ENCODE data around the gene CAB39.

The CAB39 gene

DNA sequence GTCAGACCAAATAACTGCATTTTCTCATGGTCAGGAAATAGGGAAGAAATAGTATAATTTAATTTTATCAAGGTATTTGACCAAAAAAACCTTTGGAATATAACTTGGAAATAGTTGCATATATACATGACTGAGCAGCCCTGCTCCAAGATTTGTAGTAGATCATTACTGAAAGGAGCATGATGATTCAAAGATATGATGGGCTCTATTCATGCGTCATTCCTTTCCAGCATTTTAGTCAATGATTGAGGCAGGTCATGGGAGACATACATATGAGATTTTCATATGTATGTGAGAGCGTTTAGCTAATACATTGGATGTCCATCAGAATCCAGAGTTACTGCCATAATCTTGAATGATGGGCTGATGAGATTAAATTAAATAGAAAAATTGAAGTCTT lies 74.5 kb downstream of the CAB39 start:
- Histone ChIP-seq H2AFZ (ENCODE audit: low read depth) (no peak overlapping the region), H3K9ac (no peak overlapping the region), H4K20me1 (ENCODE audit: insufficient read depth) (no peaks in the 10 kb centered on the region), H3K27ac (no peak overlapping the region), H3K36me3 (ENCODE audit: insufficient read depth) (peaks cover 5% of the 10 kb centered on the region; the same call in 1 of the 2 replicates), H3K27me3 (ENCODE audit: insufficient read depth, low read depth) (no peaks in the 10 kb centered on the region), H3K4me1 (ENCODE audit: low read depth, poor library complexity, severe bottlenecking) (peaks cover 4% of the 10 kb centered on the region), H3K79me2 (ENCODE audit: insufficient read depth, low read depth) (peaks cover 11% of the 10 kb centered on the region; the same call in 1 of the 2 replicates), H3K4me2 (no peak overlapping the region), H3K4me3 (IDR thresholded peaks at IDR 0.05; ENCODE audit: insufficient read depth, low read depth, low read length) (no peak overlapping the region)
- TF ChIP-seq, protein P1, sequence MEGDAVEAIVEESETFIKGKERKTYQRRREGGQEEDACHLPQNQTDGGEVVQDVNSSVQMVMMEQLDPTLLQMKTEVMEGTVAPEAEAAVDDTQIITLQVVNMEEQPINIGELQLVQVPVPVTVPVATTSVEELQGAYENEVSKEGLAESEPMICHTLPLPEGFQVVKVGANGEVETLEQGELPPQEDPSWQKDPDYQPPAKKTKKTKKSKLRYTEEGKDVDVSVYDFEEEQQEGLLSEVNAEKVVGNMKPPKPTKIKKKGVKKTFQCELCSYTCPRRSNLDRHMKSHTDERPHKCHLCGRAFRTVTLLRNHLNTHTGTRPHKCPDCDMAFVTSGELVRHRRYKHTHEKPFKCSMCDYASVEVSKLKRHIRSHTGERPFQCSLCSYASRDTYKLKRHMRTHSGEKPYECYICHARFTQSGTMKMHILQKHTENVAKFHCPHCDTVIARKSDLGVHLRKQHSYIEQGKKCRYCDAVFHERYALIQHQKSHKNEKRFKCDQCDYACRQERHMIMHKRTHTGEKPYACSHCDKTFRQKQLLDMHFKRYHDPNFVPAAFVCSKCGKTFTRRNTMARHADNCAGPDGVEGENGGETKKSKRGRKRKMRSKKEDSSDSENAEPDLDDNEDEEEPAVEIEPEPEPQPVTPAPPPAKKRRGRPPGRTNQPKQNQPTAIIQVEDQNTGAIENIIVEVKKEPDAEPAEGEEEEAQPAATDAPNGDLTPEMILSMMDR (conservative IDR thresholded peaks at IDR 0.05; ENCODE audit: low read depth, low read length), result no peak

DNA sequence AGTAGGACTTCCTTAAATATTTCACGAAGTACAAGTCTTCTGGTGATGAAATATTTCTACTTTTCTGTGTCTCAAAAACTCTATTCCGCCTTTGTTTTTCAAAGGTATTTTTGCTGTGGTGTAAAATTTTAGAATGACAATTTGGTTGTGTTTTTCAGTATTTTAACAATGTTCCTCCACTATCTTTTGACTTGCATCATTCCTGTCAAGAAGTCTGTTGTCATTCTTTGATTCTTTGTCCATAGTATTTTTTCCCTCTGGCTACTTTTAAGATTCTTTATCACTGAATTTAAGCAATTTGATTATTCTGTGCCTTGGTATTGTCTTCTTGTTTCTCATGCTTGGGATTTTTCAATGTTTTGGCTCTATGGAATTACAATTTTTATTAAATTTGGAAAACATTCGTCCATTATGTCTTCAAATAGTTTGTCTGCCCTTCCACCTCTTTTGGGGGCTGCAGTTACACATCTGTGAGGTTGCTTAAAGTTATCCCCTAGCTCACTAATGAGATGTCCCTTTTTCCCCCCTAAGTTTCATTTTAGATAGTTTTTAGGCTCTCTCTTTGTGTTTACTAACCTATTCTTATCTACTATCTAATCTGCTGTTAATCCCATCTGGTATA lies 76.0 kb downstream of the CAB39 start:
- TF ChIP-seq, protein P1 (conservative IDR thresholded peaks at IDR 0.05; ENCODE audit: low read depth, low read length), result no peak
- H2AFZ ChIP-seq (ENCODE audit: low read depth), result no peak overlapping the region
- H3K4me3 ChIP-seq (IDR thresholded peaks at IDR 0.05; ENCODE audit: insufficient read depth, low read depth, low read length), result no peak overlapping the region
- peaks cover 7% of the 10 kb centered on the region; the same call in 1 of the 2 replicates for H3K36me3 ChIP-seq (ENCODE audit: insufficient read depth)
- peaks cover 10% of the 10 kb centered on the region; the same call in 1 of the 2 replicates for H3K79me2 ChIP-seq (ENCODE audit: insufficient read depth, low read depth)
- no peak overlapping the region for H3K9ac ChIP-seq
- H3K4me1 ChIP-seq (ENCODE audit: low read depth, poor library complexity, severe bottlenecking), result no peaks in the 10 kb centered on the region
- no peaks in the 10 kb centered on the region for H3K27me3 ChIP-seq (ENCODE audit: insufficient read depth, low read depth)
- H4K20me1 ChIP-seq (ENCODE audit: insufficient read depth), result no peaks in the 10 kb centered on the region
- no peak overlapping the region for H3K27ac ChIP-seq
- H3K4me2 ChIP-seq, result no peak overlapping the region

DNA sequence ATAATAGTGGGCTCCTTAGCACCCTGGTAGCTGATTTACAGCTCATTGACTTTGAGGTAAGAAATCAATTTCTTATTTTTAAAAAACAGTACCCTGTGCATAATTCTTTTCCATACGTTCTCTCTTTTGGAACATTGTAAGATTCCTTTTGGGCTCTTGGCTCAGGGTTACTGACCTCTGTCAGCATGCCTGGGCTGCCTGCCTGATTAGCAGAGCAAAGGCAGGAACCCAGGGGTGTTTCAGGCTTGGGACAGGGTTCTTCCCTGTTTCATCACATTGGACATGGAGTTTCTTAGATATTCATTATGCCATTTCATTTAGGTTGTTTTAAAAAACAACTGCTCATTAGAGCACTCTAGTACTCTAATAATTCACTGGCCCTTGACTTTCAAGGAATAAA lies 78.3 kb downstream of the CAB39 start:
- Histone ChIP-seq H3K27me3 (ENCODE audit: insufficient read depth, low read depth) (no peaks in the 10 kb centered on the region), H3K79me2 (ENCODE audit: insufficient read depth, low read depth) (peaks cover 10% of the 10 kb centered on the region; the same call in 1 of the 2 replicates), H3K4me2 (no peak overlapping the region), H3K4me3 (IDR thresholded peaks at IDR 0.05; ENCODE audit: insufficient read depth, low read depth, low read length) (no peak overlapping the region), H3K27ac (no peak overlapping the region), H4K20me1 (ENCODE audit: insufficient read depth) (no peaks in the 10 kb centered on the region), H3K4me1 (ENCODE audit: low read depth, poor library complexity, severe bottlenecking) (no peaks in the 10 kb centered on the region), H2AFZ (ENCODE audit: low read depth) (no peak overlapping the region), H3K9ac (no peak overlapping the region), H3K36me3 (ENCODE audit: insufficient read depth) (peaks cover 3% of the 10 kb centered on the region; the same call in 1 of the 2 replicates)
- TF ChIP-seq, protein P1 (conservative IDR thresholded peaks at IDR 0.05; ENCODE audit: low read depth, low read length), result no peak

DNA sequence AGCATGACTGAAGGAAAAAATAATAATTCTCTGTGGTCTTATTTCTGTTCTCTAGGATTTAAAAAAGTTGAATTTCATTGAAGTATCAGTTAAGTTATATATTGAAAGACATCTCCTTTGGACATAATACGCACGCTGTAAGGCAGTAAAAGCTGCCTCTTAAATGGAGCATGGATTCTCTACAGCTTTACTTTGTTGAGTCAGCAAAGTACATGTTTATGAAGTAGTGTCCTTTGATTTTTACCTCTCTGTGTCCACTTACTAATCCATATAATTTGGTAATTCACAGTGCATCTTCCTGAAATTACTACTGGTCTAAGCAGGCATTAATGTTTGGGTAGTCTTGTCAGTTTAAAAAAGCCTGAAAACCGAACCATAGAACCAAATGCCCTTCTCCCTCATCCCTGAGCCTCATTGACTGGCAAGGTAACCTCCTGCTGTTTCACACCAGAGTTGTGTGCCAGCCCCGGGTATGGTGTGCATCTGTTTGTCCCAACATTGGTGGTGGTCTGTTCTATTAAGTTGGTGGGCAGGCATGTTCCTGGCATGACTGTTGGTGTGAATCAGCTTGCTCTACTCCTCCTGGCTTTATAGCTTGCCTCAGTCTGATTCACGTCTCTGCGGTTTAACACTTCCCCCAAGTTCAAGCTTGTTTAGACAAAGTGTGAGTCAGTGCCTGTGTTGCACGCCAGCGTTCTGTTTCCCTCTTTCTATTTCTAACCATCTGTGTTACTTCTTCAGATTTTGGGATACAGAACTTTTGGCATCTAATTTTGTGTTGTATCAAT lies 81.1 kb downstream of the CAB39 start:
- no peak overlapping the region for H3K27ac ChIP-seq
- no peak overlapping the region for H3K9ac ChIP-seq
- peaks cover 2% of the 10 kb centered on the region; the same call in 1 of the 2 replicates for H3K79me2 ChIP-seq (ENCODE audit: insufficient read depth, low read depth)
- no peaks in the 10 kb centered on the region for H3K4me1 ChIP-seq (ENCODE audit: low read depth, poor library complexity, severe bottlenecking)
- H3K36me3 ChIP-seq (ENCODE audit: insufficient read depth), result peaks cover 3% of the 10 kb centered on the region; the same call in 1 of the 2 replicates
- no peaks in the 10 kb centered on the region for H3K27me3 ChIP-seq (ENCODE audit: insufficient read depth, low read depth)
- no peaks in the 10 kb centered on the region for H4K20me1 ChIP-seq (ENCODE audit: insufficient read depth)
- H3K4me2 ChIP-seq, result no peak overlapping the region
- no peak overlapping the region for H3K4me3 ChIP-seq (IDR thresholded peaks at IDR 0.05; ENCODE audit: insufficient read depth, low read depth, low read length)
- TF ChIP-seq, protein P1 (conservative IDR thresholded peaks at IDR 0.05; ENCODE audit: low read depth, low read length), result no peak
- H2AFZ ChIP-seq (ENCODE audit: low read depth), result no peak overlapping the region
